GM12801 (cell line): ENCODE data around the gene ICA1.

ENCODE experiments used
- TF ChIP-seq, protein P1 (sequence below): IDR thresholded peaks from one replicate; pipeline ENCODE4 v1.5.1; 2011; ENCODE audit warnings: control low read depth; ENCODE audit not compliant: insufficient read length; ENCODE audit errors: extremely low read depth

Gene ICA1

DNA sequence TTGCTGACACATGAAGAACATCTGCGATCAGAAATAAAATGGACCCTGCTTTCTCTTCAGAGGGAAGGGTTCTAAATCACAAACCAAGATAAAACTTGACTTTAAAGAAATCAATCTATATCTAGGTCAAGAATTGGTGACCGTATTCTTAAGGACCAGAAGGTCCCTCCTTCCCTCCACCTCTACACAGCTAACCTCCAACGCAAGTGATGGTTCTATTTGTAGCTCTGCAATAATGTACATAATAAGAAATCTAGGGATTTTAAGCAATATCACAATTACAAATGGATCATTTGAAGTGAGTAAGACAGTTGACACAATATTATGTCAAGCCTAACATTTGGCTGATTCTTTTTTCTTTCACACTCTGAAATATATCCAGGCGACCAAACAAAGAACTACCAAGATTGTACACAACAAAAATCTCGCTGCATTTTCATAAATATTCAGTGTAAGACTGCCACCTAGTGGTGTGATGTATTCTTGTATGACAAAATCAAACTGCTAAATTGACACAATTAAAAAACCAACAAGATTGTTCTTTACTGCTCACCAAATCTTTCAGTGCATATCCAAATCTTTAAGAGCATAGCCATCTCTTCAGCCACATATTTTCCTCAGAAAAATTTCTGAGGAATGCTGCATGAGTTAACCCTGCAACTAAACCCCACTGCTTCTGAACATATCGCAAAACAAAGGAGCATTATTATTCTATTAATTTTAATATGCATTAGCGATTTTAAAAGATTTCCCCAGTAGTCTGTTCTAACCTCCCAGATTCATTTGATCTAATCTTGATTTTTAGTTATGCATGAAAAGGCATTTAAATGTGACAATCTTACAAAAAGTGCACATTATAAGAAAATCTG lies 44.5 kb downstream of the ICA1 start:
- TF ChIP-seq, protein P1, sequence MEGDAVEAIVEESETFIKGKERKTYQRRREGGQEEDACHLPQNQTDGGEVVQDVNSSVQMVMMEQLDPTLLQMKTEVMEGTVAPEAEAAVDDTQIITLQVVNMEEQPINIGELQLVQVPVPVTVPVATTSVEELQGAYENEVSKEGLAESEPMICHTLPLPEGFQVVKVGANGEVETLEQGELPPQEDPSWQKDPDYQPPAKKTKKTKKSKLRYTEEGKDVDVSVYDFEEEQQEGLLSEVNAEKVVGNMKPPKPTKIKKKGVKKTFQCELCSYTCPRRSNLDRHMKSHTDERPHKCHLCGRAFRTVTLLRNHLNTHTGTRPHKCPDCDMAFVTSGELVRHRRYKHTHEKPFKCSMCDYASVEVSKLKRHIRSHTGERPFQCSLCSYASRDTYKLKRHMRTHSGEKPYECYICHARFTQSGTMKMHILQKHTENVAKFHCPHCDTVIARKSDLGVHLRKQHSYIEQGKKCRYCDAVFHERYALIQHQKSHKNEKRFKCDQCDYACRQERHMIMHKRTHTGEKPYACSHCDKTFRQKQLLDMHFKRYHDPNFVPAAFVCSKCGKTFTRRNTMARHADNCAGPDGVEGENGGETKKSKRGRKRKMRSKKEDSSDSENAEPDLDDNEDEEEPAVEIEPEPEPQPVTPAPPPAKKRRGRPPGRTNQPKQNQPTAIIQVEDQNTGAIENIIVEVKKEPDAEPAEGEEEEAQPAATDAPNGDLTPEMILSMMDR: no peak

GRCh38 chr7:8216334-8216690 lies 45.7 kb downstream of the ICA1 start:
- TF ChIP-seq, protein P1: no peak

GRCh38 chr7:8215648-8216333 lies 46.2 kb downstream of the ICA1 start:
- TF ChIP-seq, protein P1: no peak

GRCh38 chr7:8214244-8214824 lies 47.6 kb downstream of the ICA1 start:
- TF ChIP-seq, protein P1: no peak

DNA sequence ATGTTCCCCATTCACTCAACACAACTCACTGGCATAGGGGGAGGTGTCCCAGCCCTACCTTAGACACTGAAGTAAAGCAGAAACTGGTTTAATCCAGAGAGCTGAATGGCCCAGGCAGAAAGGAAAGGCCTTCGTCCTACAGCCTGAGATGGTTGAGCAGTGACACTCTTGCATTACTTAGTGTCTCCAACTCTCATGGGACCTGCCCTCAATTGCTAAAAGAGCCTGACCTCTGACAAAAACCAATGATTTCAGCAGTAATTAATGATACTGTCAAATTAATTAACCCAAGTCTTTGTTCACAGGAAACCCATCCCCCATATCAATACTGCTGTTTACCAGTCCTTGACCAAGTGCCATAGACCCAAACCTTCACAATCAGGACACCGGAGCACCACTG lies 48.6 kb downstream of the ICA1 start:
- TF ChIP-seq, protein P1: no peak

DNA sequence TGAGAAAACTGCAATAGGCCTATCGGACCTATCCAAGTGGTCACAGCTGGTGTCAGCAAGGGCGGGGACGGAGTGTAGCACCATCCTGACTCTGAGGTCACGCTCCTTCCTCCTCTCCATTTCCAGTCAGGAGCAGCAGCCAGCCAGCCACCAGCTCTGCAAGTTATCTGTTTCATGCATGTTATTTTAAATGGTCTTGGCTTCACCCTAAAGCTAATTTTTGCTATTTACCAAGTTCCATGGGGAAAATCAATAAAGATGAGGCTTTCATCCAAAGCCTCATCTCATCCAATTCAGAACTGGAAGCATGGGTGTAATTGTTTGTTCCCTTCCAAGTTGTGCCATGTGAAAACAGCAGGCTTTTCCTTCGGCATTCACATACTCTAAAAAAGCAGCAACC lies 49.3 kb downstream of the ICA1 start:
- TF ChIP-seq, protein P1: no peak

DNA sequence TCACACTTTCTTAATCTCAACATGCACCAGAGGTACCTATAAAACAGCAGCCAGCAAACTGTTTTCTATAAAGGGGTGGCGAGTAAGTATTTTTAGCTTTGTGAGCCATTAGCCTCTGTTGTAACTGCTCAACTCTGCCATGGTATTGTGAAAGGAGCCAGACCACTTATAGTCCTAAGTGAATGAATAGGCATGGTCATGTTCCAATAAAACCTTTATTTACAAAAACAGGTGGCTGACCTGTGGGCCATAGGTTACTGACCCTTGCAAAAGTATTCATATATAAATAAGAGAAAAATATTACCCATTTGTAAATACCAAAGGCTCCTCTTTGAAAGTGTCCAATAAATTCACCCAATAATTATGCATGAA lies 50.3 kb downstream of the ICA1 start:
- TF ChIP-seq, protein P1: no peak
